Esophagus (tissue), 2 donors: ENCODE data around the gene ACAD10. TPM values are rescaled to one million over a fixed set of nuclear protein-coding genes. Genes with fewer than 3 reads are reported as not detected.
A peak's percentile ranks its signal among the peaks of the same experiment; 100 is the strongest.
"Not testable (repeated sequence)": the region's sequence is repeated elsewhere in the genome, so short reads cannot be mapped to it uniquely, and the experiment has no call there.

Source experiments
- H3K27ac ChIP-seq, 2 donors: one replicate each; pipeline ENCODE4 v1.5.1; 2013; ENCODE audit warnings: low read depth in 2 of 2, mild to moderate bottlenecking in 2 of 2, inconsistent platforms in 1 of 2, low read length in 1 of 2, moderate library complexity in 1 of 2
- H3K27me3 ChIP-seq, 2 donors: one replicate each; pipeline ENCODE4 v1.6.1; 2013; ENCODE audit warnings: low read length in 2 of 2, control low read depth in 1 of 2, mild to moderate bottlenecking in 1 of 2; ENCODE audit not compliant: insufficient read depth in 2 of 2, control insufficient read depth in 1 of 2
- H3K36me3 ChIP-seq, 2 donors: one replicate each; pipeline ENCODE4 v1.6.1; 2013; ENCODE audit warnings: low read length in 1 of 2; ENCODE audit not compliant: control insufficient read depth in 2 of 2, insufficient read depth in 2 of 2
- H3K4me1 ChIP-seq, 2 donors: one replicate each; pipeline ENCODE4 v1.6.1; 2013; ENCODE audit warnings: low read length in 1 of 2; ENCODE audit not compliant: control insufficient read depth in 2 of 2, insufficient read depth in 2 of 2
- H3K4me3 ChIP-seq, 2 donors: one replicate each; pipeline ENCODE4 v1.5.1; 2013; ENCODE audit warnings: low read length in 2 of 2, mild to moderate bottlenecking in 2 of 2, low read depth in 1 of 2, moderate library complexity in 1 of 2
- H3K9me3 ChIP-seq, 2 donors: one replicate each; pipeline ENCODE4 v1.6.1; 2013; ENCODE audit warnings: mild to moderate bottlenecking in 2 of 2, low read depth in 1 of 2, low read length in 1 of 2, moderate library complexity in 1 of 2; ENCODE audit not compliant: control insufficient read depth in 2 of 2, insufficient read depth in 1 of 2
- WGBS, 2 donors: extraction: QIAGEN DNeasy Blood & Tissue Kit; methylation state at CpG; one replicate each; pipeline ENCODE4 v1.1.7; 2013; 5-methylcytosine and 5-hydroxymethylcytosine counted together
- polyA plus RNA-seq, 2 donors: library from polyadenylated mRNA; stranded (reverse); fragments of 200-250 nt; gene quantifications; one replicate each; pipeline ENCODE4 v1.2.3, GENCODE V29; 2013
- donor health status: healthy with polysubstance abuse.
- donor health status: Bipolar disorder and iron deficiency.

ACAD10 gene
- polyA plus RNA-seq, 2 donors = 8.2 to 18.3 TPM

- no peaks in the 10 kb centered on the region for H3K27me3 ChIP-seq
- H3K27ac ChIP-seq = no peak overlapping the region
- no peaks in the 10 kb centered on the region for H3K9me3 ChIP-seq
- WGBS, 2 donors = 82 to 85% methylated on average over 6 of the region's 6 CpGs
- H3K36me3 ChIP-seq = peaks cover 10 to 26% of the 10 kb centered on the region in 2 donors
- H3K4me3 ChIP-seq = no peak overlapping the region
- no peaks in the 10 kb centered on the region for H3K4me1 ChIP-seq
Observed at GRCh38 chr12:111653596-111653995, 32.3 kb upstream of the ACAD10 start.

GRCh38 chr12:111655356-111655755, 30.5 kb upstream of the ACAD10 start:
- H3K4me3 ChIP-seq = no peak overlapping the region
- no peak overlapping the region for H3K27ac ChIP-seq
- H3K9me3 ChIP-seq = no peaks in the 10 kb centered on the region
- H3K36me3 ChIP-seq = peaks cover 6 to 24% of the 10 kb centered on the region in 2 donors
- no peaks in the 10 kb centered on the region for H3K4me1 ChIP-seq
- no peaks in the 10 kb centered on the region for H3K27me3 ChIP-seq
- 91 to 96% methylated on average over 3 of the region's 3 CpGs for WGBS, 2 donors

GRCh38 chr12:111656016-111656415, 29.8 kb upstream of the ACAD10 start:
- no peak overlapping the region for H3K4me3 ChIP-seq
- H3K27ac ChIP-seq = no peak overlapping the region
- WGBS, 2 donors = 92 to 97% methylated on average over 4 of the region's 4 CpGs
- no peaks in the 10 kb centered on the region for H3K4me1 ChIP-seq
- H3K27me3 ChIP-seq = no peaks in the 10 kb centered on the region
- H3K9me3 ChIP-seq = no peaks in the 10 kb centered on the region
- peaks cover 6 to 24% of the 10 kb centered on the region in 2 donors for H3K36me3 ChIP-seq

GRCh38 chr12:111664499-111664898, 21.4 kb upstream of the ACAD10 start:
- 87 to 89% methylated on average over 5 of the region's 5 CpGs for WGBS, 2 donors
- H3K9me3 ChIP-seq = no peaks in the 10 kb centered on the region
- no peaks in the 10 kb centered on the region for H3K27me3 ChIP-seq
- H3K36me3 ChIP-seq = peaks cover 7 to 17% of the 10 kb centered on the region in 2 donors
- no peaks in the 10 kb centered on the region for H3K4me1 ChIP-seq
- no peak overlapping the region for H3K27ac ChIP-seq
- H3K4me3 ChIP-seq = no peak overlapping the region

- peaks cover 7 to 17% of the 10 kb centered on the region in 2 donors for H3K36me3 ChIP-seq
Observed at GRCh38 chr12:111664961-111665865, 20.6 kb upstream of the ACAD10 start.

GRCh38 chr12:111672822-111673381, 13.0 kb upstream of the ACAD10 start:
- Histone ChIP-seq H3K27me3 (no peaks in the 10 kb centered on the region), H3K4me1 (no peaks in the 10 kb centered on the region), H3K4me3 (no peak overlapping the region), H3K36me3 (peaks cover 5 to 15% of the 10 kb centered on the region in 2 donors), H3K9me3 (no peaks in the 10 kb centered on the region), H3K27ac (no peak overlapping the region)
- 80 to 85% methylated on average over 10 of the region's 10 CpGs for WGBS, 2 donors

More at GRCh38 chr12:111664961-111665865, 20.6 kb upstream of the ACAD10 start:
- no peak overlapping the region for H3K4me3 ChIP-seq
- no peaks in the 10 kb centered on the region for H3K4me1 ChIP-seq
- H3K27me3 ChIP-seq = no peaks in the 10 kb centered on the region
- no peaks in the 10 kb centered on the region for H3K9me3 ChIP-seq
- H3K27ac ChIP-seq = no peak overlapping the region
- 82 to 87% methylated on average over 11 of the region's 11 CpGs for WGBS, 2 donors

GRCh38 chr12:111673503-111673902, 12.3 kb upstream of the ACAD10 start:
- H3K36me3 ChIP-seq = peaks cover 5 to 15% of the 10 kb centered on the region in 2 donors
- WGBS, 2 donors = 88 to 91% methylated on average over 3 of the region's 3 CpGs
- H3K27me3 ChIP-seq = no peaks in the 10 kb centered on the region
- no peak overlapping the region for H3K4me3 ChIP-seq
- H3K4me1 ChIP-seq = no peaks in the 10 kb centered on the region
- H3K9me3 ChIP-seq = no peaks in the 10 kb centered on the region
- no peak overlapping the region for H3K27ac ChIP-seq

GRCh38 chr12:111677186-111677585, 8.7 kb upstream of the ACAD10 start:
- H3K9me3 ChIP-seq = no peaks in the 10 kb centered on the region
- H3K4me3 ChIP-seq = no peak overlapping the region
- H3K36me3 ChIP-seq = peaks cover 8 to 18% of the 10 kb centered on the region in 2 donors
- H3K27ac ChIP-seq = no peak overlapping the region
- no peaks in the 10 kb centered on the region for H3K4me1 ChIP-seq
- 96% methylated on average over 5 of the region's 5 CpGs for WGBS, 2 donors
- H3K27me3 ChIP-seq = no peaks in the 10 kb centered on the region

GRCh38 chr12:111684485-111685198, 1.2 kb upstream of the ACAD10 start:
- H3K36me3 ChIP-seq, H3K27ac ChIP-seq, H3K4me1 ChIP-seq, H3K27me3 ChIP-seq, H3K9me3 ChIP-seq: not testable (repeated sequence)
- WGBS, 2 donors = 65 to 75% methylated on average over 13 of the region's 13 CpGs
- peak overlapping the region; percentile 94 to 95 for H3K4me3 ChIP-seq
